Adrenal gland (tissue), 5 donors: ENCODE data around the gene SLC22A5.
A peak's percentile ranks its signal among the peaks of the same experiment; 100 is the strongest.

ENCODE experiments used
- CTCF ChIP-seq, 6 experiments: fragments of 450-650 bp in 4 of 6; fragments of 200-600 bp in 2 of 6; sonication (generic) in 1 of 6; IDR thresholded peaks; 1 replicate in 5 of 6; 2 replicates in 1 of 6; pipeline versions ENCODE4 v1.5.1 to v1.8.0; 2016 to 2021; ENCODE audit warnings: antibody characterized with exemption in 6 of 6, mild to moderate bottlenecking in 2 of 6, moderate library complexity in 1 of 6
- POLR2A ChIP-seq, 2 donors: fragments of 450-650 bp; IDR thresholded peaks; one replicate each; pipeline ENCODE4 v1.6.1; 2017; ENCODE audit warnings: antibody characterized with exemption in 2 of 2, mild to moderate bottlenecking in 2 of 2, moderate library complexity in 1 of 2
- donor health status: DM: no; HTN: no; CAD: no.

GRCh38 chr5:132386644-132387286 is 17.3 kb downstream of the SLC22A5 start:
- TF ChIP-seq POLR2A (IDR thresholded peaks at IDR 0.05) (no peak), CTCF (IDR thresholded peaks at IDR 0.05) (peak; percentile 39 to 92 (median 80))
